Omental fat pad (tissue), 4 donors: ENCODE results near the gene BTBD2. TPM values are rescaled to one million over a fixed set of nuclear protein-coding genes. Genes with fewer than 3 reads are reported as not detected.

Experiments
- ATAC-seq: fragments of 150-250 bp; one replicate; pipeline ENCODE4 v1.9.1; 2016; ENCODE audit warnings: mild to moderate bottlenecking, moderate library complexity; ENCODE audit not compliant: low FRiP score
- DNase-seq: peaks from one replicate; pipeline ENCODE4 v3.0.0-alpha.2; 2019; ENCODE audit warnings: low spot score
- CTCF ChIP-seq, 3 donors: fragments of 450-650 bp; IDR thresholded peaks; one replicate each; pipeline ENCODE4 v1.5.1; 2016 to 2017; ENCODE audit warnings: antibody characterized with exemption in 3 of 3, mild to moderate bottlenecking in 3 of 3, moderate library complexity in 2 of 3
- total RNA-seq, 4 donors: library from RNA; depleted of rRNA; stranded (reverse); fragments of >200 nt; gene quantifications; one replicate each; pipeline ENCODE4 v1.1.0, GENCODE V29; 2016

Gene BTBD2
- total RNA-seq, 4 donors from 2014 or later = 37.1 to 58.3 (median 52.8) TPM

GRCh38 chr19:2050349-2050990, 35.0 kb upstream of the BTBD2 start:
- ATAC-seq (peak; percentile 3), DNase-seq (no peak)
- TF ChIP-seq CTCF (IDR thresholded peaks at IDR 0.05) = no peak

- peak; percentile 42 for ATAC-seq
- TF ChIP-seq CTCF (IDR thresholded peaks at IDR 0.05) = no peak
- no peak for DNase-seq
Measured at GRCh38 chr19:2049741-2050348, 34.3 kb upstream of the BTBD2 start.

GRCh38 chr19:2048959-2049740, 33.6 kb upstream of the BTBD2 start:
- ATAC-seq (no peak), DNase-seq (no peak)
- no peak for TF ChIP-seq CTCF (IDR thresholded peaks at IDR 0.05)

- no peak for TF ChIP-seq CTCF (IDR thresholded peaks at IDR 0.05)
- no peak for ATAC-seq
- DNase-seq = no peak
Measured at GRCh38 chr19:2048104-2048958, 32.8 kb upstream of the BTBD2 start.

- DNase-seq = no peak
Measured at GRCh38 chr19:2047449-2048103, 32.1 kb upstream of the BTBD2 start.

More at GRCh38 chr19:2047449-2048103, 32.1 kb upstream of the BTBD2 start:
- TF ChIP-seq CTCF (IDR thresholded peaks at IDR 0.05) = no peak
- no peak for ATAC-seq
